ENCODE data around the gene KCTD13. TPM values are rescaled to one million over a fixed set of nuclear protein-coding genes. Genes with fewer than 3 reads are reported as not detected.
A peak's percentile ranks its signal among the peaks of the same experiment; 100 is the strongest.

Gene KCTD13
- total RNA-seq, 1 experiment from 2014 or later, result 32.4 TPM

- Histone ChIP-seq H3K9me3 (ENCODE audit: low read depth, low read length, poor library complexity, severe bottlenecking) (no peaks in the 10 kb centered on the region), H3K27ac (ENCODE audit: low read depth, low read length, poor library complexity, severe bottlenecking) (no peak overlapping the region), H3K36me3 (ENCODE audit: insufficient read depth, low read length, poor library complexity, severe bottlenecking) (no peaks in the 10 kb centered on the region), H3K4me3 (ENCODE audit: low read depth, low read length, poor library complexity, severe bottlenecking) (no peak overlapping the region), H3K27me3 (replicated peaks; ENCODE audit: insufficient read depth, low read depth, low read length, poor library complexity) (no peaks in the 10 kb centered on the region), H3K4me1 (ENCODE audit: insufficient read depth, low read length, poor library complexity, severe bottlenecking) (peaks cover 4% of the 10 kb centered on the region)
- ChIA-PET CTCF (interaction anchor here (1.0 kb wide), 1 partner anchor 20 kb away, joined by 7 read pairs; no protein-coding TSS in a partner anchor), POLR2A (ENCODE audit: low non-redundant PET) (no interaction called here)
- intact Hi-C loops (cut with micrococcal nuclease; ENCODE audit: unreplicated experiment), result loop anchor here (10.0 kb wide), 1 partner anchor 54 kb away; the partner anchor contains the start of genes PAGR1 and PRRT2
- no peak for TF ChIP-seq CTCF (conservative IDR thresholded peaks at IDR 0.05; ENCODE audit: low read depth, low read length)
- DNase-seq (ENCODE audit: low spot score), result no peak
- no TSS peak for BruUV-seq (replicated peaks)
Observed at GRCh38 chr16:29868396-29869009, 57.5 kb downstream of the KCTD13 start.

- POLR2A ChIA-PET (ENCODE audit: low non-redundant PET), result interaction anchor here (0.7 kb wide), 1 partner anchor 169 kb away, joined by 4 read pairs; no protein-coding TSS in a partner anchor
- no TSS peak for BruUV-seq (replicated peaks)
Observed at GRCh38 chr16:29864205-29864604, 61.8 kb downstream of the KCTD13 start.

GRCh38 chr16:29863669-29863984 is 62.4 kb downstream of the KCTD13 start:
- H3K4me3 ChIP-seq (ENCODE audit: low read depth, low read length, poor library complexity, severe bottlenecking), result peak overlapping the region; percentile 96
- CTCF ChIA-PET, result interaction anchor here (0.5 to 1.1 kb wide), 3 partner anchors 15 to 148 kb away, joined by 6 to 7 read pairs (median 7); partner anchors contain the start of gene MAZ

More at GRCh38 chr16:29864205-29864604, 61.8 kb downstream of the KCTD13 start:
- H3K36me3 ChIP-seq (ENCODE audit: insufficient read depth, low read length, poor library complexity, severe bottlenecking), result peaks cover 6% of the 10 kb centered on the region
- intact Hi-C loops (cut with micrococcal nuclease; ENCODE audit: unreplicated experiment), result loop anchor here (10.0 kb wide), 1 partner anchor 49 kb away; the partner anchor contains the start of genes PAGR1 and PRRT2
- DNase-seq (ENCODE audit: low spot score), result no peak
- TF ChIP-seq EZH2 (IDR thresholded peaks at IDR 0.05; ENCODE audit: borderline replicate concordance, low read depth, low read length, poor library complexity, severe bottlenecking), result no peak
- TF ChIP-seq CTCF (conservative IDR thresholded peaks at IDR 0.05; ENCODE audit: low read depth, low read length), result no peak
- peaks cover 4% of the 10 kb centered on the region for H3K4me1 ChIP-seq (ENCODE audit: insufficient read depth, low read length, poor library complexity, severe bottlenecking)
- H3K9me3 ChIP-seq (ENCODE audit: low read depth, low read length, poor library complexity, severe bottlenecking), result no peaks in the 10 kb centered on the region
- no peak overlapping the region for H3K4me3 ChIP-seq (ENCODE audit: low read depth, low read length, poor library complexity, severe bottlenecking)
- H3K27ac ChIP-seq (ENCODE audit: low read depth, low read length, poor library complexity, severe bottlenecking), result no peak overlapping the region
- no peaks in the 10 kb centered on the region for H3K27me3 ChIP-seq (replicated peaks; ENCODE audit: insufficient read depth, low read depth, low read length, poor library complexity)
- CTCF ChIA-PET, result no interaction called here

More at GRCh38 chr16:29863669-29863984, 62.4 kb downstream of the KCTD13 start:
- Histone ChIP-seq H3K4me1 (ENCODE audit: insufficient read depth, low read length, poor library complexity, severe bottlenecking) (peaks cover 4% of the 10 kb centered on the region), H3K27me3 (replicated peaks; ENCODE audit: insufficient read depth, low read depth, low read length, poor library complexity) (no peaks in the 10 kb centered on the region), H3K27ac (ENCODE audit: low read depth, low read length, poor library complexity, severe bottlenecking) (peak overlapping the region; percentile 99), H3K9me3 (ENCODE audit: low read depth, low read length, poor library complexity, severe bottlenecking) (no peaks in the 10 kb centered on the region), H3K36me3 (ENCODE audit: insufficient read depth, low read length, poor library complexity, severe bottlenecking) (peaks cover 11% of the 10 kb centered on the region)
- no peak for DNase-seq (ENCODE audit: low spot score)
- TF ChIP-seq EZH2 (IDR thresholded peaks at IDR 0.05; ENCODE audit: borderline replicate concordance, low read depth, low read length, poor library complexity, severe bottlenecking) (no peak), CTCF (conservative IDR thresholded peaks at IDR 0.05; ENCODE audit: low read depth, low read length) (0 out of 2 replicates have a peak, but pooled peaks have one; percentile 1)
- intact Hi-C loops (cut with micrococcal nuclease; ENCODE audit: unreplicated experiment), result loop anchor here (2.0 to 10.0 kb wide), 2 partner anchors 49 to 99 kb away; partner anchors contain the start of genes PAGR1, PRRT2 and TMEM219
- no TSS peak for BruUV-seq (replicated peaks)
- POLR2A ChIA-PET (ENCODE audit: low non-redundant PET), result no interaction called here

Measured in A673 (cell line).